ENCODE measurements around the gene CAMTA1.
"Not testable (repeated sequence)": the region's sequence is repeated elsewhere in the genome, so short reads cannot be mapped to it uniquely, and the experiment has no call there.

The CAMTA1 gene

DNA sequence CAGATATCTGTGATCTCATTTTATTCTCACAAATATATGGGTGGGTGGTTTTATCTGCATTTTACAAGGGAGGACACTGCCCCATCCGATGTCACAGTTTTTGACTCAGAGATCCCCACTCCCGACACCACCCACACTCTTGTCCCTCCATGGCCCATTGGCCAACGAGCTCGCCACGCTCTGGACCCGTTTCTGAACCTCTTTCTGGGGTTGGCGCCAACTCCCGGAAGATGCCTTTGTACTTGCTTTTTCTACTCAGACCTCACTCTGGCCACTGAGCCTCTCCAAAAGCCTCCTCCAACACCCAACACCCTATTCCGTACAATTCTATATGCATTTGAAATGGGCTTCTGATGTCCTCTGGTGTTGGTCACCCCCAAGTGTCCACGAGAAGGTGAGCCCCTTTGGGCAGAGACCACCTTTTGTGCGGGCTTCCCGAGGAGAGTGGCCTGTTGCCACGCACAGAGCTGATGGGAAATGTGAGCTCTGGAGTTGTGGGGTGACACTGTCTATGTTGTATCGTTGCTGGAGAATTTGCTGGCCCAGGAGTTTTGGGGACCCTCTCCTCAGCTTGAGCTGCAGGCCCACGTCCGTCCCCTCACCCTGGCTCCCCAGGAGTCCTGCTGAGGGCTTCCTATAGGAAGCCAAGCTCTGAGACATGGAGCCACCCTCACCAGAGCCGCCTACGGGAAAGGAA lies 618.9 kb downstream of the CAMTA1 start:
- no peak for DNase-seq

DNA sequence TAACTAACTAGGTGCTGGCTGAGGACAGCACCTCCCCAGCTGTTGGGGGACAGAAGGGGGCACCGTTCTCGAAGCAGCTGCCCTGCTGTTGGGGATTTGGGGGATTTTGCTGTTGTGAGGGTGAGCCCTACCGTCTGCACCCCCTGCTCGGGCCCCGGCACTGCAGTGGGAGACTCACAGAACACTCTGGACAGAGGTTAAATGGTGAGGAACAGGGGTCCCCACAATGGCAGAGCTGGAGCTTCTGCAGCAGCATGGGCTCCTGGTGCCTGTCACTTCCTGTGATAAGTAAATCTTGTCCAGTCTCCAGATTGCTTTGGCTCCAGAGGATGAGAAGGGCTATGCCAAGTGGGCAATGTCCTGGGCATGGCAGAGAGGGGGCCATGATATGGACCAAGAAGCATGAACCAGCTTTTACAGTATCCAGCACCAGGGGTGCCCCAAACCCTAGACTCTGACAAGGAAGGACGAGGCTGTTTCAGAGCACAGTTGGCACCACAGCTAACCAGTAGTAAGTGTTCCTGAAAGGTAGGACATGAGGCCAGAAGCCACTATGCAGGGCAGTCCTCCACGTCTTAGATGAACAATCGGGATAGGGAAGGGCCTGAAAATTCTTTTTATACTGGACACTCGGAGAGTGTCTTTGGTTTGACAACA lies 620.7 kb downstream of the CAMTA1 start:
- DNase-seq = no peak

DNA sequence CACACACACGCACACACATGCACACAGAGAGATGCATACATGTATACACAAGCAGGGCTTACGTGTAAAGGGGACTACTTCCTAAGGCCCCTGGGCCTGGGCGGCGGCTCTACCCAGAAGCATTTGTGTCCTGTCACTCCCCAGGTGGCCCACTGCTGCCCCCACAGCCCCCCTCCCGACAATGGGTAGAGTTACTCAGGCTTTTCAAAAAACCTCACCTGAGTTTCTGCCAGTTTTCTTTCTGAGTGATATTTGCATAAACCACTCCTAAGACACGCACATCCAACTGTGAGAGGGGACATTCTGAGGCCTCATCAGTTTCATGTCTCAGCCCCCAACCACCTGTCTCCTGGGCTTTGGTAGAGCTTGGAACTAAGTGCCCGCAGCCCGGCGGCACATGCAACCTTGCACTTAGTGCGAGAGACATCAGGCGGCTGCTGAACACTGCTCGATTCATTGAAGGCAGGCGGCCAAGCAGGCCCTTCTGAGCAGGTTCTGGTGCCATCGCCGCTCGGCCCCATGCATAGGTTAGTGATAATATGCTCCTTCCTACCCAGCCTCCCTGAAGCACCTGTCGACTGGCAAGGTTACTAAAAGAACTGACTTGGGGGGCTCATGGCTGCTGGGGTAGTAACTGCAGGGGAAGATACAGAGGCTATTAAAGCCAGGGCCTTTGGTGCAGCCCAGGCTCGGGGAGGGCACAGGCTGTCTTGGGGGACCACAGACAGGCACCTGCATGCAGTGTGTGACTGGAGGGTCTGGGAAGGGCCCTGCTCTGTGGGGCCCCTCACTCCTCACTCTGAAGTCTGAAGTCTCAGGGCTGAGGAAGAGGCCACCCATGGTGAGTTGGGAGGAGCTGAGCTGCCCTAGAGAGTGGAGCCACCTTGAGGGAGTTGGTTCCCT lies 621.6 kb downstream of the CAMTA1 start:
- no peak for DNase-seq

DNA sequence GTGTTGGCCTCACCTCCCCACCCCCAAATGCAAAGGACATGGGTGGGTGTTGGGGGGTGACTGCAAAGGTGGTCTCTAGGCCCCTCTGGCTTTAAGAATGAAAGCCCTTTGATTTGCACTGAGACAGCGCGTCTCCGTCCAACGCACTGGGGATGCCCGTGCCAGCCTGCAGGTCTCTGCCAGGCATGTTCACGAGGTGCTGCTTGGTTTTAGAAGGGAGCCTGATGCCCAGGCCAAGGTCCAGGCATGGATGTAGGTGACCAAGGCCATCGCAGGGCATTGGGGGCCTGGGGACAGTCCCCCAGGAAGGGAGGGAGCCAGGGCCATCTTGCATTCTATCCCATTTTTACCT lies 622.3 kb downstream of the CAMTA1 start:
- DNase-seq = no peak

DNA sequence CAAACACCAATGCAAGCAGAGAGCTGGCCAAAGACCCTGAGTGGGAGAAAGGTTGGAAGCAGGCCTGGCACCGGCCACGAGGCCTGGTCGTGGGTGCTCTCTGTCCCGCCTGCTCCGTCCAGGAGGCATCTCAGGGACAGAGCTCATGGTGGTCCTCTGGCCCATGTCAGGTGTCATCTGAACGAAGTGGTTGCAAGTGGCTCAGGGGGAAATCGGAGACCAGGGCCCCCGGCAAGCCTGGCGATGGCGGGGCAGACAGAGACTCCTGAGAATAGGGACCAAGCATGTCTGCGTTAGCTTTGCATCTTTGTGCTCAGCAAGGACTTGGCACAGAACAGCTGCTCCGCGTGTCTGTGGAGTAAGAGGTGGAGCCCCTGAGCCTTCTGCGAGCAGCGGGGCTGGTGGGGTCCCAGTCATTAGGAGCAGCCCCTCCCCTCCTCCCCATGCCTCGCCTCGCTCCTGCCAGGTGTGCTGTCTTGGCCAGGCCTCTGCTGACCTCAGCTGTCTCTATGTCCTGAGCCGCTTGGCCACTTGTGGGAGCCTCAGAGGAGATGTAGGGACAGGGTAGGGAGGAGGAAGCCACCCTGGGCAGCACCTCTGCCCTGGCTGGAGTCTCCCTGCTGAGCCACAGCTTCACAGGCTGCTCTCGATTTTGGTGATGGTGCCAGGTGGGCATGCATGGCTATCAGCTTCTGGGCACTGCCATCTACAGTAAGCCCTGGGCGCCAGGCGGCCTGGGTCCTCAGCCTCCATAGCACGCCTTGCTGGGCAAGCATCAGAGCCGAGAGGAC lies 622.9 kb downstream of the CAMTA1 start:
- DNase-seq = no peak

DNA sequence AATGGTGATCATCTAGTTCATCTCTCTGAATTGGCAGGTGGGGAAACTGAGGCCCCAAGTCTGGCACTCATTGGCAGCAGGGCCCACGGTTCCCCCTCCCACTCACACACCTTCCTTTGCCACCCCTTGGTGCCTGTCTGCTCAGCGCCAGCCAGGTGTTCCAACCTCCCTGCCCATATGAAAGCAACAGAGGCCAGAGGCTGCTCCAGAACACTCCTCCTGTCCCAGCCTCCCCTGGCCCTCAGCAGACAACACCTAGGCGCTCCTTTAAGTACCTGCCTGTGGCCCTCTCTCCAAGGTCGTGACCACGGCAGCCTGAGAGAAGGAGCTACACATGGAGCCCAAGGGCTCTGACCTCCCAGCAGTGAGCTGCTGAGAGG lies 623.5 kb downstream of the CAMTA1 start:
- DNase-seq = no peak

DNA sequence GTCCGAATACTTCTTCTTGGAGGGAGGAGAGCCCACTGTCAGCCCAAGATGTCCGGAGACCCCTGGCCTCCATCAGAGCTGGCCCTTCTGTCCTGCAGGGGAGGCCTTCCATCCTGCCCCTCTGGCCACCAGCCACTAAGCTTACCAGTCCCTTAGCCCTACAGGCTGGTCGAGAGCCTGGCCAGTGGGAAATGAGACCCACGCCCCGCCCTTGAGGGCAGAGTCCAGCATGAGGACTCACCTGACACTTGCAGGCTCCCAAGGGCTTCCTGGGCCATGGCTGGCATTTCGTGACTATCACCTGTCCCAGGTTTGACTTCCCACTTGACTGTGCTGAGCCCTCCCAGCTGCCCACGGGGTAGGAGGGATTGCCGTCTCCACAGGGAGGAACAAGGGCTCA lies 624.0 kb downstream of the CAMTA1 start:
- DNase-seq = no peak

DNA sequence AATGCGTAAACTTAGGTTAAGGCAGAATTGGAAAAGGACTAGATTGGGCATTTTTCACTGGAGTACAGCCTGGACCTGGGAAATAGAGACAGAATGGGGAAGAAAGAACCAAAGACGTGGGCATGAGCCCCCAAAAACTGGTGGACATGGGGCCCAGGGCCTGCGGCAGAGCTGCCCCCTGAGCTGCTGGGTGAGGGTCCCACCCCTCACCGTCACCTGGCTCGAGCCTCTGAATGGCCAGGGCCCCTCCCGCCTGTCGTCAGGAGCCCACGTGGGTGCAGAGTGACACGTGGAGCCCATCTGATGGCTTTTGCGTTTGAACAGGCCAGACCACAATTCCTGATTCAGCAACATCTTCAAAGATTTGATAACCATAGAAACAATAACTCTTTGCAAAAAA lies 624.9 kb downstream of the CAMTA1 start:
- no peak for DNase-seq

DNA sequence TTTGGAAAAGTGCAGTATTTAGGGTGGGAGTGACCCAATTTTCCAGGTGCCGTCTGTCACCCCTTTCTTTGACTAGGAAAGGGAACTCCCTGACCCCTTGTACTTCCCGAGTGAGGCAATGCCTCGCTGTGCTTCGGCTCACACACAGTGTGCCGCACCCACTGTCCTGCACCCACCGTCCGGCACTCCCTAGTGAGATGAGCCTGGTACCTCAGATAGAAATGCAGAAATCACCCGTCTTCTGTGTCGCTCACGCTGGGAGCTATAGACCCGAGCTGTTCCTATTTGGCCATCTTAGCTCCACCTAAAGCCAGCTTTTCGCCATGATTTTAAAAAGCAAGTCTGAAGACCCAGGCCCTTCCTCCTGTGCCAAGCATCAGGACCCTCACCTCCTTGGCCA lies 632.4 kb downstream of the CAMTA1 start:
- not testable (repeated sequence) for DNase-seq

DNA sequence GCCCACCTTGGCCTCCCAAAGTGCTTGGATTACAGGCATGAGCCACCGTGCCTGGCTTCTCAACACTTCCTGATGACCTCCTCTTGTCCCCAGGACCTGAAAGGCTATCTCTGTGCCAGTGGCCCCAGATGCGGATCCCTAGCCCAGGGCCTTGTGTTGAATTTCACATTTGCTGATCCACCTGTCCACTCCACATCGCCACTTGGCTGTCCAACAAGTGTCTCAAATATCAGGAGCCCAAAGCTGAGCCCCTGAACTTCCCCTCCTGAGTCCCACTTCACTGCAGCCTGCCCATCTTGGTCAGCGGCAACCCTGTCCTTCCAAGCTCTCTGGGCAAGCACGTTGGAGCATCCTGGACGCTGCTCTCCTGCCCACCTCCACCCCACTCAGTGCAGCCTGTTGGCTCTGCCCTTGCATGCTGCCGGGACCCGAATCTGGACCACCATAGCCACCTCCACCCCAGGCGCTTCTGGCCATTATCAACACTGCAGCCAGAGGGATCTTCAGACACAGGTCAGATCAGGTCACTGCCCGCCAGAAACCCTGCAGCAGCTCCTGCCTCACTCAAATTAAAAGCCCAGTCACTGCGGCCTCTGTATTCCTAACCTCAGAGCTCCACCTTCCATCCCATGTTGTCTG lies 633.3 kb downstream of the CAMTA1 start:
- no peak for DNase-seq

DNA sequence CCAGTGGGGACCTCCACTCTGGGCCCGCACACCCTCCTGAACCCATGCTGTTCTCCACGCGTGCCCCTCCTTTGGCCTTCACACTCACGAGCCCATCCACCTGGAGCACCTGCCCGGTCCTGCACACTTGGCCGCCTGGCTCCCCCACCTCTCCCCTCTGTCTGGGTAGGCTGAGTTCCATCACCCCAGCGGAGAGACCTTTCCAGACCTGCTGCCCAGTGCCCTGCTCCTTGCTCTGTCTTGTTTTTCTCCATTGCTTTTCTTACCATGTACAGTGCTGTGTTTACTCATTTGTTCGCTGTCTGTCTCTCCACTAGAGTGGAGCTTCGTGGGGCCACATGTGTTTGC lies 634.8 kb downstream of the CAMTA1 start:
- no peak for DNase-seq

DNA sequence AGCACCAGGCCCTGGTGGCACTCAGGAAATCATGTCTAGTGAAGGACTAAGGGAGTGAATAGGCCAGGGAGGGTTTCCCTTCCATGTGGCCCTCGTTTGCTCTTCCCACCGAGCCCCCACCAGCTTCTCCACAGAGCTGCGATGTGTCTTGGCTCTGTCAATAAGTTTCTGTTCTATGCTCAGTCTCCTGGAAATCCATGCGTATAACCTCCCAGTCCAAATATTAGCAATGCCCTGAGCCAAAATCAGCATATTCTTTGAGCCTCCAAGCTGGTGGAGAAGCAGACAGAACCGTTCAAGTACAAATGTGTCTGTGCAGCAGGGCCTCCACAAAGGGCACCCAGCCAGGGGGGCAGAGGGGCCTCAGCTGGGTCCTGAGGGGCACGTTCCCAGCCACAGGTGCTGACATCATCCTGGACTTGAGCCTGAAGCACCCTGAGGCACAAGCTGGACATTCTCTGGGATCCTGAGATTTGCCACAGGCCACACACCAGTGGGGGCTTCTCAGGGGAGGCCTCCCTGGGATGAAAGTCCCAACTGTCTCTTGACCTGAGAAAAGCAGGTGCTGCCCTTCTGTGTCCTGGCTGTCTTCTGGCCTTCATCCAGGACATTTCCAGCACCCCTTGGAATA lies 635.3 kb downstream of the CAMTA1 start:
- DNase-seq = no peak

DNA sequence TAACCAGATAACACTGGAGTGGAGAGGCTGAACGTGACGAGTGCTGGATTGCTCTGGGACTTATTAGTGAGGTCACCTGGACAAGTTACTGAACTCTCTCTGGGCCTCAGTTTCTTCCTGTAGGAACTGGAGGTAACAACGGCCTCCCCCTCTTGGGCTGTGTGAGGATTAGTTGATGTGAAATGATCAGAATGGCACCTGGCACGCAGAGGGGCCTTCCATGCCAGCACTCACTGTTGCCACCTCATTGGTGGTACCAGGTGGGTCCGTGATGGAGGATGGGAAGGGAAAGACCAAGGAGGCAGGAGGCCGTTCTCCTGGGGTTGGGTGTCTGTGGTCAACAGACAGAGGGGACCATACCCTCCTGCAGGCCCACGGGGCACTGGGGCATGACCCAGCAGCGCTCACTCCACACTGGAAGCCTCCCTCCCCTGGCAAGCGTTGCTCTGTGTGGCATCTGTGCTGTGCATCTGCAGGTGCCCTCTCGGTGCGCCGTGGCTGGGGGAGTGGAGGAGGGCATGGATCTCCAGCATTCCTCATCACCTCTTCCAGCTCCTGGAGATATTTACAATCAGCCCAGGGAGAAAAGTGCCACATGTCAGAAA lies 636.3 kb downstream of the CAMTA1 start:
- no peak for DNase-seq

DNA sequence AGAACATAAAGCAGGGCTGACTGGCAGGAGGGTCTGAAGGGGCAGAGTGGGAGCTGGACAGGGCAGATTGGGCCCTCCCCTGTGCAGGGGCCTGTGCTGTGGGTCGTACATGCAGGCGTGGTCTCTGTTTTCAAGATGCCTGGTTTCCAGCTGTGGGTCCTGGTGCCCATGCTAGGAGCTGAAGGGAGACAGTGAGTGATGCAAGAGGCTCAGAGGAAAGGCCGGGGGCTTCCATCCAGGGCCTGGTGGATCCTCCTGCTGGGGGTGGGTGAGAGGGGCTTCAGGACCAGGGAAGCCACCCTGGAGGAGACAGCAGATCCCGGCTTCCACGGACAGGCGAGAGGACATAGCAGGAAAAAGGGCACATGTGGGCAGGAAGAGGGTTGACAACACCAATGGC lies 636.8 kb downstream of the CAMTA1 start:
- no peak for DNase-seq

DNA sequence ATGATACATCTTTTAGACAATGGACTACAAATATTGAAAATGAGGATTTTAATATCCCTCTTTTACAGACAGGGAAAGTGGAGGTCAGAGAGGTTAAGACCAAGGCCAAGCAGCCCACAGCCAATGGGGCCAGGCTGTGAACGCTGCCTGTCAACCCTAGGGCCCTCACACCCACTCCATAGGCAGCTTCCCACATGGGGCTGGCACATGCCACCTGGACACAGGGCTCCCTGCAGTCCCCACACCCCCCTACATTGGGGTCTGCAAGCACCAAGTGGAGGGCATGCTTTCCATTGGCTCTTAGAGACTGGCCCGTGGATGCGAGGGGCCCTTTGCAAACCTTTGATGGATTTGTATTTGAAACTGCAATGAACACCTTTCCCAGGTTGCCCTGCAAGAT lies 637.3 kb downstream of the CAMTA1 start:
- no peak for DNase-seq

DNA sequence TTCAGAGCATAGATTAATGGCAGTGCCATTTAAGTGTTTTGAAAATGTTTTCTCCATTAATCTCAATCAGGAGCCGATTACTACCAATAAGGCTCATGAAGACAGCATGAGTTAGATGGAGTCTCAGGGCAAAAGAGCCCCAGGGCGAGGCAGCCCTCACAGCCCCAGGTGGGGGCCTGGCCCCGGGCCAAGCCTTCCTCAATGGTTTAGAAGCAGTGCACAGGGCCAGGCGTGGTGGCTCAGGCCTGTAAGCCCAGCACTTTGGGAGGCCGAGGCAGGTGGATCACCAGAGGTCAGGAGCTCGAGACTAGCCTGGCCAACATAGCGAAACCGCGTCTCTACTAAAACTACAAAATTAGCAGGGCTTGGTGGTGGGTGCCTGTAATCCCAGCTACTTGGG lies 637.7 kb downstream of the CAMTA1 start:
- no peak for DNase-seq

DNA sequence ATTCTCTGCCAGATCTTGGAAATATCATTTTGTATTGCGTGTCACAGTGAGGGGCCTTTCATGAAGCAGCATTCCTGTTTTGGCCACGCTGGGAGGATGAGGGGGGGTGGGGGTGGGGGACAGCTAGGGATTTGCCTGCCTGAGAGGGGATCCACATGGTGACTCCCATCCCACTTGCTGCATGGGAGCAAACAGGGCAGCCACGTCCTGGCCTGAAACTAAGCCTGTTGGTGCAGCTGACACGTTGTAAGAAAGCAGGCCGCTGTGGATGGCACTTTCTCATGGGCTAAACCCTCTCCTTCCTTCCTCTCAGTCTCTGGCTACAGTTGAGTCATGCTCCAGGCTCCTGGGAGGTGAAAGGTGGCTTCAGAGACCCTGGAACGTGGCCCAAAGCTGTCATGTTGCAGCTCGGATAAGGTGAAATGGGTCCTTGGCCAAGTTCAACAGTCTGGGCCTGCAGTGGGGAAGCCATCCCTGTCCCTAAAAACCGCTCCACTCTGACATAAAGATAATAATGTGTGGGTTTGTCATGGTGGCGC lies 639.2 kb downstream of the CAMTA1 start:
- DNase-seq = no peak

DNA sequence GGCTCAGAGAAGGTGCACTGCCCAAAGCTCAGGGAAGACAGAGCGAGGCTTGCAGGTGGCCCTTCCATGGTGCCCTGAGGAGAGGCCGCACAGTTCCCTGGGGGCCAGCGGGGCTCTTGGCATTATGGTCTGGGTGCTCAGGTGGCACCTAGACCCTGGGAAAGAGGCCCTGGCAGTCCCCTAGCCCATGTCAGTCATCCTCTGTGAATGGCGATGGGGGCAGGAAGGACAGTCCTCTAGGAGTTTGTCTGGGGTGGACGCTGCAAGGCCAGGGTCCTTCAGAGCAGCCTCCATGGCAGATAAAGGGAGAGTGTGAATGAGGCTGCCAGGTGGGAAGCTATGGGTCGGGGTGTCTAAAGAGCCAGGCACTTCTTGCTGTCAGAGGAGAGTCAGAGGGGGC lies 640.0 kb downstream of the CAMTA1 start:
- DNase-seq = no peak

DNA sequence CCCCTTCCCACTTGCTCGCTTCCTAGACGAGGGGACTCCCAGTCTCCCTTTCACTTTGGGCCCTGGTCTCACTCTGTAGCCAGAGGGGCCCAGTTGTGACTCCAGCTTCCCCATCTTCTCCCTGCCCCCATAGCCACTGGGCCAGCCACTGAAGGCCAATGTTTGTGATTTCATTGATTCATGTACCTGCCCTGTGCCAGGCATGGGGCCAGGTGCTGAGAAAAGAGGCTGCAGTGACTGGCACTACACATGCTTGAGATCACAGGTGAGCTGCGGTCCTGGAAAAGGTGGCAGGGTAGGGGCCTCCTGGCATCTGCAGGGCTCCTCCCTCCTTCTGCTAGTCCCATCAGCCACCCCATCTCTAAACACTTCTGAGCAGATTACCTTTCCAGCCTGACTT lies 640.5 kb downstream of the CAMTA1 start:
- no peak for DNase-seq

DNA sequence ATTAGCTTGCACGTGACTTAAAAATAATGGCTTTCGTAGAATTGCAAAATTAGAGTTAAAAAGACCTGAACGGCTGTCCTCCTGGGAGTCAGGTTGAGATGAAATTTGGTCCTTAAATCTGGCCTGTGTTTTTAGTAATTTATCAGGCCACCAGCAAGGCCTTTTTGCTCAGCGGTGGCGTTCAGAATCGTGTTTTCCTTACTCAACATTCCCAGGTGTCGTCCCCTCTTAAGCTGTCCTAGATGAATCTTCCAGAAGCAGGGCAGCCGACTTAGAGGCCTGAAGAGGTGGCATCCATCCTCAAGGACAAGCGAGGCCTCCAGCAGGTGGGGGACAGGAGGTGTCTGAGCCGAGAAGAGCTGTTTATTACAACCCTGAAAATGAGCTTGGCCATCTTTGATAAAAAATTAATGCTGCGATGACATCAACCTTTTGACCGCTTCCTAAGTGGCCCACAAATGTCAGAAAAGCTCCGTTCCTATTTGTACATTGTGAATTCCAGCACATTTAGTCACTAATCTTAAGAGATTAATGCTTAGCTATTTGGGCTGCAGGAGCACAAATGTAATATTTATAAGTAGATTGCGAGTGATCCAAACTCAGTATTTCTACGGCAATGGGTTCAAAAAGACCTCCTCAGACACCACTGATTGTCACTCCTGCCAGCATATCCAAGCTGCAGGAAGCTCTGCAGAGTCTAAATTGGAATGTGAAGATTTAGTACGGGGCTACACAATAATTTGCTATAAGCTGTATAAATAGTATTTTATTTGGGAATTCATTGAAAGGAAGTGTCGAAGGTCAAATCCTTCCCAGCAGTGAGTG lies 641.7 kb downstream of the CAMTA1 start:
- DNase-seq = no peak
